Measurements from ENCODE around the gene SHB. TPM values are rescaled to one million over a fixed set of nuclear protein-coding genes. Genes with fewer than 3 reads are reported as not detected.
"Not testable (repeated sequence)": the region's sequence is repeated elsewhere in the genome, so short reads cannot be mapped to it uniquely, and the experiment has no call there.

SHB gene
- total and polyA plus RNA-seq, 2 of the 8 experiments (the other 6 are each of a cell fraction or from before 2014, with no cell fraction given), result 4.1 to 12.6 TPM

DNA sequence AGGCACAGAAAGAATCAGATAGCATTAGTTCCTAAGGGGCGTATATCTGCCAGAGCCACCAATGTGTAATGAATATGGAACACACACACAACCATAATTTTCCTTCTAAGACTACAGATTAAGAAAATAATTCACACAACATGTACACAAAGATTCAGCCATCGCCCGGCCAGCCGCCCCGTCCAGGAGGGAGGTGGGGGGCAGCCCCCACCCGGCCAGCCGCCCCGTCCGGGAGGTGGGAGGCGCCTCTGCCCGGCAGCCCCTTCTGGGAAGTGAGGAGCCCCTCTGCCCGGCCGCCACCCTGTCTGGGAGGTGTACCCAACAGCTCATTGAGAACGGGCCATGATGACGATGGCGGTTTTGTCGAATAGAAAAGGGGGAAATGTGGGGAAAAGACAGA lies 178.0 kb downstream of the SHB start:
- H4K8ac ChIP-seq (ENCODE audit: extremely low read depth, insufficient read depth, low read length); H3K23ac ChIP-seq (ENCODE audit: insufficient read length); H3K4ac ChIP-seq (replicated peaks; ENCODE audit: insufficient read length, low read depth, low read length); H3K9ac ChIP-seq (replicated peaks in 1 of 4; ENCODE audit: extremely low read depth in 1 of 4, low read depth in 3 of 4, low read length in 3 of 4); H2BK15ac ChIP-seq (ENCODE audit: low read length); H4K5ac ChIP-seq (ENCODE audit: insufficient read length, low read depth, low read length); H3K23me2 ChIP-seq (ENCODE audit: low read depth, low read length); H3K79me2 ChIP-seq (ENCODE audit: control insufficient read depth in 1 of 2, insufficient read depth in 2 of 2, low read length in 2 of 2); H3K27ac ChIP-seq (ENCODE audit: low read depth, low read length); H4K20me1 ChIP-seq (replicated peaks in 1 of 2; ENCODE audit: control insufficient read depth in 1 of 2, insufficient read depth in 2 of 2, low read length in 2 of 2); FAIRE-seq; H2BK20ac ChIP-seq (ENCODE audit: low read length); H3K56ac ChIP-seq (replicated peaks; ENCODE audit: insufficient read length, low read depth, low read length); H2BK12ac ChIP-seq (ENCODE audit: low read depth, low read length); H2BK120ac ChIP-seq (replicated peaks; ENCODE audit: low read depth, low read length); H3K4me3 ChIP-seq (ENCODE audit: extremely low read depth in 1 of 4, insufficient read depth in 2 of 4, low read depth in 3 of 4, low read length in 4 of 4); H4K91ac ChIP-seq (replicated peaks; ENCODE audit: insufficient read length, low read length); H3K14ac ChIP-seq (ENCODE audit: insufficient read length); H3K79me1 ChIP-seq (ENCODE audit: low read depth, low read length); H2AFZ ChIP-seq (ENCODE audit: low read length); H3K4me1 ChIP-seq (replicated peaks in 1 of 4; ENCODE audit: control insufficient read depth in 3 of 4, insufficient read depth in 4 of 4, low read length in 3 of 4); H3K18ac ChIP-seq (ENCODE audit: extremely low read depth, low read length); H2AK5ac ChIP-seq (ENCODE audit: low read depth, low read length); H3K4me2 ChIP-seq (ENCODE audit: insufficient read depth in 1 of 2, low read depth in 2 of 2, low read length in 2 of 2); H2BK5ac ChIP-seq (ENCODE audit: low read depth, low read length); POLR2A ChIA-PET (ENCODE audit: partially characterized antibody); DNase-seq (ENCODE audit: low read depth in 1 of 2, low spot score in 2 of 2); H3K27me3 ChIP-seq (replicated peaks in 1 of 4; ENCODE audit: control insufficient read depth in 3 of 4, extremely low read depth in 1 of 4, insufficient read depth in 3 of 4, low read length in 3 of 4); H3K9me3 ChIP-seq (ENCODE audit: insufficient read depth in 2 of 2, low read depth in 1 of 2, low read length in 1 of 2): not testable (repeated sequence)
- 81% methylated on average over 9 of the region's 17 CpGs; no CpG with 5 or more reads in 1 of the 2 experiments for WGBS, 2 experiments (ENCODE audit: extremely low coverage in 1 of 2, insufficient coverage in 1 of 2, insufficient read length in 1 of 2, insufficient replicate concordance in 2 of 2, low coverage in 1 of 2, low lambda C conversion rate in 2 of 2, missing lambda C conversion rate in 1 of 2)
- H3K36me3 ChIP-seq (ENCODE audit: control insufficient read depth in 2 of 4, insufficient read depth in 4 of 4, low read length in 3 of 4), result peaks cover 2 to 19% (median 6%) of the 10 kb centered on the region in 4 experiments; a peak in 6 of 8 replicates
- CTCF ChIA-PET (ENCODE audit: partially characterized antibody), result interaction anchor here (1.0 kb wide), 1 partner anchor 36 kb away, joined by 3 read pairs; no protein-coding TSS in a partner anchor
